Fibroblast of pulmonary artery (primary cell): ENCODE measurements around the gene S100A11.

Source experiments
- DNase-seq: peaks from one replicate; pipeline ENCODE4 v3.0.0-alpha.2; 2010; ENCODE audit warnings: low read depth
- H3K4me3 ChIP-seq: replicated peaks from 2 replicates; pipeline ENCODE4 v1.5.1; 2011; ENCODE audit warnings: low read depth, mild to moderate bottlenecking, control low read depth, low read length, moderate library complexity
- TF ChIP-seq, protein P1 (sequence below): IDR thresholded peaks from 2 replicates; pipeline ENCODE4 v1.5.1; 2011; ENCODE audit warnings: mild to moderate bottlenecking, control low read depth, low read length, inconsistent platforms; ENCODE audit errors: missing control alignments

Gene S100A11

DNA sequence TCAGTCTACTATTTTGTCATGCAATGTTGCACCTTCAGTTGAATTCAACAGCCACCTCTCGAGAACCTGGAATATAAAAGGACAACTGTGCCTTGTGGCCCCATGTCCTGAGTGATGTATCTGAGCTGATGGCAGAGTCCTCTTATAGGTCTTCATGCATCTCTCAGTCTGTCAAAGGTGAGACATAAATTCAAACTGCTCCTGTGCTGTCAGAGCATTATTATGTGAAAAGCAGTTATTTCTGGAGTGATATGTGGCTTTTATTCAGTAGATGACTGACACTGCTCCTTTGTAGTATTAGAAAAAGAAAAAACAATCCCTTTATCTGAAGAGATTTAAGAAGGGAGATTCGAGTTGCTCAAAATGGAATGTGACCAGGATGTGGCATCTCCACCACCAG lies 51.5 kb downstream of the S100A11 start:
- H3K4me3 ChIP-seq, result no peak overlapping the region
- TF ChIP-seq, protein P1, sequence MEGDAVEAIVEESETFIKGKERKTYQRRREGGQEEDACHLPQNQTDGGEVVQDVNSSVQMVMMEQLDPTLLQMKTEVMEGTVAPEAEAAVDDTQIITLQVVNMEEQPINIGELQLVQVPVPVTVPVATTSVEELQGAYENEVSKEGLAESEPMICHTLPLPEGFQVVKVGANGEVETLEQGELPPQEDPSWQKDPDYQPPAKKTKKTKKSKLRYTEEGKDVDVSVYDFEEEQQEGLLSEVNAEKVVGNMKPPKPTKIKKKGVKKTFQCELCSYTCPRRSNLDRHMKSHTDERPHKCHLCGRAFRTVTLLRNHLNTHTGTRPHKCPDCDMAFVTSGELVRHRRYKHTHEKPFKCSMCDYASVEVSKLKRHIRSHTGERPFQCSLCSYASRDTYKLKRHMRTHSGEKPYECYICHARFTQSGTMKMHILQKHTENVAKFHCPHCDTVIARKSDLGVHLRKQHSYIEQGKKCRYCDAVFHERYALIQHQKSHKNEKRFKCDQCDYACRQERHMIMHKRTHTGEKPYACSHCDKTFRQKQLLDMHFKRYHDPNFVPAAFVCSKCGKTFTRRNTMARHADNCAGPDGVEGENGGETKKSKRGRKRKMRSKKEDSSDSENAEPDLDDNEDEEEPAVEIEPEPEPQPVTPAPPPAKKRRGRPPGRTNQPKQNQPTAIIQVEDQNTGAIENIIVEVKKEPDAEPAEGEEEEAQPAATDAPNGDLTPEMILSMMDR, result no peak
- no peak for DNase-seq

GRCh38 chr1:151984313-151984956 lies 52.4 kb downstream of the S100A11 start:
- TF ChIP-seq, protein P1, result no peak
- H3K4me3 ChIP-seq, result no peak overlapping the region
- no peak for DNase-seq
